A673 (cell line): ENCODE data around the gene ZNF92. TPM values are rescaled to one million over a fixed set of nuclear protein-coding genes. Genes with fewer than 3 reads are reported as not detected.

Experiments used
- BruUV-seq: library from RNA; stranded (reverse); fragments of 400-500 nt; replicated peaks from 2 replicates; lab custom pipeline; 2021; lab: Mats Ljungman, UMichigan
- CTCF ChIA-PET: fragments of 300-600 bp; sonication (Branson Sonifier 250); formaldehyde crosslinking; loops from one replicate; lab custom pipeline; 2022; ENCODE audit warnings: antibody characterized with exemption; lab: Charles Lee
- POLR2A ChIA-PET: fragments of 300-600 bp; sonication (Branson Sonifier 250); formaldehyde crosslinking; loops from one replicate; lab custom pipeline; 2022; ENCODE audit warnings: antibody characterized with exemption; ENCODE audit not compliant: low non-redundant PET; lab: Charles Lee
- DNase-seq: peaks from one replicate; pipeline ENCODE4 v3.0.0-alpha.2; 2015; ENCODE audit warnings: low spot score
- H3K27ac ChIP-seq: fragments of 200-600 bp; sonication (generic); 2 replicates; pipeline ENCODE4 v1.5.1; 2016; ENCODE audit warnings: mixed run types, low read depth, mild to moderate bottlenecking, mixed read lengths, antibody characterized with exemption, low read length; ENCODE audit not compliant: poor library complexity, severe bottlenecking
- H3K27me3 ChIP-seq: fragments of 200-600 bp; sonication (generic); replicated peaks from 2 replicates; pipeline ENCODE4 v1.6.1; 2017; ENCODE audit warnings: mixed run types, low read depth, mild to moderate bottlenecking, mixed read lengths, antibody characterized with exemption, low read length; ENCODE audit not compliant: insufficient read depth, poor library complexity
- H3K36me3 ChIP-seq: fragments of 200-600 bp; sonication (generic); 2 replicates; pipeline ENCODE4 v1.6.1; 2016; ENCODE audit warnings: mixed run types, mild to moderate bottlenecking, mixed read lengths, antibody characterized with exemption, low read length; ENCODE audit not compliant: insufficient read depth, poor library complexity, severe bottlenecking
- H3K4me1 ChIP-seq: fragments of 200-600 bp; sonication (generic); 2 replicates; pipeline ENCODE4 v1.6.1; 2017; ENCODE audit warnings: mixed run types, mild to moderate bottlenecking, mixed read lengths, antibody characterized with exemption, low read length; ENCODE audit not compliant: insufficient read depth, poor library complexity, severe bottlenecking
- H3K4me3 ChIP-seq: fragments of 200-600 bp; sonication (generic); 2 replicates; pipeline ENCODE4 v1.5.1; 2016; ENCODE audit warnings: low read depth, mixed run types, mild to moderate bottlenecking, mixed read lengths, low read length; ENCODE audit not compliant: poor library complexity, severe bottlenecking
- H3K9me3 ChIP-seq: fragments of 200-600 bp; sonication (generic); 2 replicates; pipeline ENCODE4 v1.6.1; 2016; ENCODE audit warnings: mixed run types, low read depth, mild to moderate bottlenecking, mixed read lengths, antibody characterized with exemption, low read length; ENCODE audit not compliant: poor library complexity, severe bottlenecking
- EZH2 ChIP-seq: fragments of 200-600 bp; sonication (generic); IDR thresholded peaks from 2 replicates; pipeline ENCODE4 v1.6.1; 2017; ENCODE audit warnings: borderline replicate concordance, low read depth, mild to moderate bottlenecking, mixed read lengths, antibody characterized with exemption, low read length; ENCODE audit not compliant: poor library complexity, severe bottlenecking
- intact Hi-C: fragments of 100-400 bp; cut with micrococcal nuclease; formaldehyde crosslinking; loops from one replicate; pipeline ENCODE4 v1.10.0; 2022; ENCODE audit not compliant: unreplicated experiment
- total RNA-seq: library from RNA; stranded (reverse); gene quantifications from 2 replicates; pipeline ENCODE4 v1.2.3, GENCODE V29; 2021
- TF ChIP-seq, protein P1 (sequence below): fragments of 300-800, 200-600 bp; sonication (generic); conservative IDR thresholded peaks from 2 replicates; pipeline ENCODE4 v1.5.1; 2017; ENCODE audit warnings: low read depth, mild to moderate bottlenecking, antibody characterized with exemption, low read length, moderate library complexity, mixed read lengths

ZNF92 gene
- total RNA-seq, 1 experiment from 2014 or later: 24.3 TPM

DNA sequence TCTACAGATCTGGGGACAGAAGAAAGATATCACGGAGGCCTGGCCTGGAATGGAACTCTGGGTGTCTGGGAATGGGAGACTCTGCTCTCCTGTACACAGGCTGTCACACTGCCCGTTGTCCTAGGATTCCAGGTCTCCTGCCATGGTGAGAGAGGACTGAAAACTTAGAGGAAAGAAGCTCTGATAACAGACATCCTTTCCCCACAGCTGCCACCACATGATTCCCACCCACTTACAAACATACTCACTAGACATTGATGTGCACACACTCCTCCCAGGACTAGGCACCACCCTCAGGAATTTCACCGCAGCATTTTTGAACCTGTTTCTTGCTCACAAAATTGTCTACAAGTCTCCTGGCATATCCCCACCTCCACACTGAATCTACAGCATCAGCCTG, 5.7 kb downstream of the ZNF92 start:
- TF ChIP-seq, protein P1, sequence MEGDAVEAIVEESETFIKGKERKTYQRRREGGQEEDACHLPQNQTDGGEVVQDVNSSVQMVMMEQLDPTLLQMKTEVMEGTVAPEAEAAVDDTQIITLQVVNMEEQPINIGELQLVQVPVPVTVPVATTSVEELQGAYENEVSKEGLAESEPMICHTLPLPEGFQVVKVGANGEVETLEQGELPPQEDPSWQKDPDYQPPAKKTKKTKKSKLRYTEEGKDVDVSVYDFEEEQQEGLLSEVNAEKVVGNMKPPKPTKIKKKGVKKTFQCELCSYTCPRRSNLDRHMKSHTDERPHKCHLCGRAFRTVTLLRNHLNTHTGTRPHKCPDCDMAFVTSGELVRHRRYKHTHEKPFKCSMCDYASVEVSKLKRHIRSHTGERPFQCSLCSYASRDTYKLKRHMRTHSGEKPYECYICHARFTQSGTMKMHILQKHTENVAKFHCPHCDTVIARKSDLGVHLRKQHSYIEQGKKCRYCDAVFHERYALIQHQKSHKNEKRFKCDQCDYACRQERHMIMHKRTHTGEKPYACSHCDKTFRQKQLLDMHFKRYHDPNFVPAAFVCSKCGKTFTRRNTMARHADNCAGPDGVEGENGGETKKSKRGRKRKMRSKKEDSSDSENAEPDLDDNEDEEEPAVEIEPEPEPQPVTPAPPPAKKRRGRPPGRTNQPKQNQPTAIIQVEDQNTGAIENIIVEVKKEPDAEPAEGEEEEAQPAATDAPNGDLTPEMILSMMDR: no peak
- no peak for TF ChIP-seq EZH2
- Histone ChIP-seq H3K27ac (no peak overlapping the region), H3K4me1 (peaks cover 5% of the 10 kb centered on the region), H3K4me3 (no peak overlapping the region), H3K9me3 (no peaks in the 10 kb centered on the region), H3K27me3 (no peaks in the 10 kb centered on the region), H3K36me3 (peaks cover 7% of the 10 kb centered on the region)
- no TSS peak for BruUV-seq
- intact Hi-C loops: no loop called here
- DNase-seq: no peak
- POLR2A ChIA-PET: no interaction called here
- CTCF ChIA-PET: no interaction called here

- H3K9me3 ChIP-seq: no peaks in the 10 kb centered on the region
- H3K27me3 ChIP-seq: no peaks in the 10 kb centered on the region
- BruUV-seq: no TSS peak
- no peak overlapping the region for H3K4me3 ChIP-seq
- POLR2A ChIA-PET: no interaction called here
- DNase-seq: no peak
- H3K4me1 ChIP-seq: peaks cover 5% of the 10 kb centered on the region
- intact Hi-C loops: no loop called here
- peaks cover 5% of the 10 kb centered on the region for H3K36me3 ChIP-seq
- CTCF ChIA-PET: no interaction called here
- TF ChIP-seq, protein P1: no peak
- no peak for TF ChIP-seq EZH2
- H3K27ac ChIP-seq: no peak overlapping the region
Measured at GRCh38 chr7:65381742-65382141, 8.1 kb downstream of the ZNF92 start.

GRCh38 chr7:65382452-65382851, 8.8 kb downstream of the ZNF92 start:
- POLR2A ChIA-PET: no interaction called here
- peaks cover 5% of the 10 kb centered on the region for H3K4me1 ChIP-seq
- CTCF ChIA-PET: no interaction called here
- TF ChIP-seq EZH2: no peak
- TF ChIP-seq, protein P1: no peak
- DNase-seq: no peak
- no peaks in the 10 kb centered on the region for H3K36me3 ChIP-seq
- BruUV-seq: no TSS peak
- H3K27me3 ChIP-seq: no peaks in the 10 kb centered on the region
- intact Hi-C loops: no loop called here
- no peaks in the 10 kb centered on the region for H3K9me3 ChIP-seq
- H3K4me3 ChIP-seq: no peak overlapping the region
- no peak overlapping the region for H3K27ac ChIP-seq
